Measurements from ENCODE around the gene USP32.
"Not testable (repeated sequence)": the region's sequence is repeated elsewhere in the genome, so short reads cannot be mapped to it uniquely, and the experiment has no call there.

USP32 gene

DNA sequence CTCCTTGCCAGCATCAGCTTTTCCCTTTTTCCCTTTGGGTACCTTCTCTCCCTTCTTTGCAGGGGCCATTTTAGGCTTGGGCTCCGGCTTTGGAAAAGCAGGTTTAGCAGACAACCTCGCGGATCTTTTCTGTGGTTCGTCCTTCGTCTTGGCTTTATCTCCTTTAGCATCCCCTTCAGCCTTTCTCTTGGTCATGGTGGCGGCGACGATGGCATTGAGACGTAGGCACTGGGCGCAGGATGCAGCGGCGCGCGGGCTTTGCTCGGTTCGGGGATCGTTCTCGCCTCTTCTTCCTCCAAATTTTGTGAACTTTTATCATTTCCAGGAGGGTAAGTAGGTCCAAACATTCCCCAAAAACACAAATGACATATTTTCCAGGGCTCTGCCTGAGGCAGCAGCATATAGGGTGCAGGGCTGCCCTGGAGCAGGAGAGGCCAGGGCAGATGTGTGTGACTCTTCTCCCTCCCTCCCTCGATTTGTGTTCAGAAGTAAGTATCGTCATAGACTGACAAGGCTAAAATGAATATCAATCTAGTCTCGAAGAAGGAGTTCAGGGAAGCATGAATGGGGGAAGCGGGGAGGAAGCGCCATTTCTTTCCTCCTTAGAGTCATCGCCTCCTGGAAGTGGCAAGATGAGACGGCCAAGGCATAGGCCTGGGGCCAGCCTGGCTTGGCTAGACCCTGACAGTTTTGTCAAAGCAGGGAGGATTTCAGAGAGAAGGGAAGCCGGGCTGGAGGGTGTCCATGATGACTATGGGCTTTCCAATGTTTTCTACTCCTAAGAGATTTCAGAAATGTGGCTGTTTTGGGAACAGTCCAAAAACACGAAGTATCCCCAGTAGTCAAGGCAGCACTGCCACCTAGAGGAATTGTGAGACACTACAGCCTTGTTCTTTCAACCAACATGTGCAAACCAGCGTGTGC, 43.6 kb upstream of the USP32 start:
- no peaks in the 10 kb centered on the region for H3K27me3 ChIP-seq (ENCODE audit: low read length)
- no peak overlapping the region for H3K4me3 ChIP-seq (ENCODE audit: insufficient read depth, low read length, poor library complexity, severe bottlenecking)
- no peak overlapping the region for H2AFZ ChIP-seq (ENCODE audit: low read depth, low read length, severe bottlenecking)
- H3K9ac ChIP-seq (ENCODE audit: low read length), result no peak overlapping the region
- no peaks in the 10 kb centered on the region for H3K9me2 ChIP-seq (replicated peaks; ENCODE audit: insufficient read depth, low read length)
- no peak overlapping the region for H3K27ac ChIP-seq (ENCODE audit: low read depth, low read length)
- H3K36me3 ChIP-seq (ENCODE audit: low read length), result no peaks in the 10 kb centered on the region
- peaks cover 8% of the 10 kb centered on the region; the same call in 1 of the 2 replicates for H3K9me3 ChIP-seq (ENCODE audit: insufficient read depth, low read length)
- no peaks in the 10 kb centered on the region for H3F3A ChIP-seq (ENCODE audit: insufficient read depth)
- peak; percentile 67 for TF ChIP-seq CTCF (IDR thresholded peaks at IDR 0.05; ENCODE audit: insufficient read depth, low read length, poor library complexity, severe bottlenecking)
- no peak for TF ChIP-seq EZH2phosphoT487 (conservative IDR thresholded peaks at IDR 0.05; ENCODE audit: low read length)
- no peak overlapping the region for H3K4me2 ChIP-seq (ENCODE audit: low read depth, low read length, poor library complexity, severe bottlenecking)
- no peaks in the 10 kb centered on the region for H4K20me1 ChIP-seq (ENCODE audit: low read depth, low read length)
- H3K79me2 ChIP-seq (ENCODE audit: insufficient read depth, low read length), result no peaks in the 10 kb centered on the region

- H3K27me3 ChIP-seq (ENCODE audit: low read length); H3K9me3 ChIP-seq (ENCODE audit: insufficient read depth, low read length); H2AFZ ChIP-seq (ENCODE audit: low read depth, low read length, severe bottlenecking); H3F3A ChIP-seq (ENCODE audit: insufficient read depth); H3K27ac ChIP-seq (ENCODE audit: low read depth, low read length); H3K4me3 ChIP-seq (ENCODE audit: insufficient read depth, low read length, poor library complexity, severe bottlenecking); H3K9me2 ChIP-seq (replicated peaks; ENCODE audit: insufficient read depth, low read length); H3K4me2 ChIP-seq (ENCODE audit: low read depth, low read length, poor library complexity, severe bottlenecking); H3K36me3 ChIP-seq (ENCODE audit: low read length); H4K20me1 ChIP-seq (ENCODE audit: low read depth, low read length); H3K79me2 ChIP-seq (ENCODE audit: insufficient read depth, low read length); H3K9ac ChIP-seq (ENCODE audit: low read length): not testable (repeated sequence)
These were observed 41.4 kb upstream of the USP32 start for GRCh38 chr17:60433021-60433997.

DNA sequence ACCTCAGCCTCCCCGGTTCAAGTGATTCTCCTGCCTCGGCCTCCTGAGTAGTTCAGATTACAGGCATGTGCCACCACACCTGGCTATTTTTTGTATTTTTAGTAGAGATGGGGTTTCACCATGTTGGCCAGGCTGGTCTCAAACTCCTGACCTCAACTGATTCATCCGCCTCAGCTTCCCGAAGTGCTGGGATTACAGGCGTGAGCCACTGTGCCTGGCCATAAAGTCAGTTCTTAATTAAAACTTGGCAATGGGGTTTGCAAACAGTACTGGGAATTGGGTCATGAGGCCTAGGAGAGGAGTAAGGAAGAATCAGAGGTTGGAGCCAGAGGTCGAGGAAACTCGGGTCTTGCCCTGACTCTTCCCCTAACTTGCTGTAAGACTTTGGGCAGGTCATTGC, 38.6 kb upstream of the USP32 start:
- H3K9ac ChIP-seq (ENCODE audit: low read length); H3K36me3 ChIP-seq (ENCODE audit: low read length); H3K4me2 ChIP-seq (ENCODE audit: low read depth, low read length, poor library complexity, severe bottlenecking); H3K4me3 ChIP-seq (ENCODE audit: insufficient read depth, low read length, poor library complexity, severe bottlenecking); H3K9me3 ChIP-seq (ENCODE audit: insufficient read depth, low read length); H3K79me2 ChIP-seq (ENCODE audit: insufficient read depth, low read length); H3F3A ChIP-seq (ENCODE audit: insufficient read depth); H3K27me3 ChIP-seq (ENCODE audit: low read length); H4K20me1 ChIP-seq (ENCODE audit: low read depth, low read length); H3K9me2 ChIP-seq (replicated peaks; ENCODE audit: insufficient read depth, low read length); H2AFZ ChIP-seq (ENCODE audit: low read depth, low read length, severe bottlenecking); H3K27ac ChIP-seq (ENCODE audit: low read depth, low read length): not testable (repeated sequence)

DNA sequence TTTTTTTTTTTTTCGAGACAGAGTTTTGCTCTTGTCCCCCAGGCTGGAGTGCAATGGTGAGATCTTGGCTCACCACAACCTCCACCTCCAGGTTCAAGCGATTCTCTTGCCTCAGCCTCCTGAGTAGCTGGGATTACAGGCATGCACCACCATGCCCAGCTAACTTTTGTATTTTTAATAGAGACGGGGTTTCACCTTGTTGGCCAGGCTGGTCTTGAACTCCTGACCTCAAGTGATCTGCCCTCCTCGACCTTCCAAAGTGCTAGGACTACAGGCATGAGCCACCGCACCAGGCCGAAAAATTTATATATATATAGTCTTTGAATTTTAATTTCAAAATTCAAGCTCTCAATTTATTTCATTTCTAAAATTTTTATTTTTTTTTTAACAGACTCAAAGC, 36.6 kb upstream of the USP32 start:
- not testable (repeated sequence) for H3K79me2 ChIP-seq (ENCODE audit: insufficient read depth, low read length); H4K20me1 ChIP-seq (ENCODE audit: low read depth, low read length); H3F3A ChIP-seq (ENCODE audit: insufficient read depth); H2AFZ ChIP-seq (ENCODE audit: low read depth, low read length, severe bottlenecking); H3K9me3 ChIP-seq (ENCODE audit: insufficient read depth, low read length); H3K27ac ChIP-seq (ENCODE audit: low read depth, low read length); H3K4me3 ChIP-seq (ENCODE audit: insufficient read depth, low read length, poor library complexity, severe bottlenecking); H3K27me3 ChIP-seq (ENCODE audit: low read length); H3K9ac ChIP-seq (ENCODE audit: low read length); H3K36me3 ChIP-seq (ENCODE audit: low read length); H3K9me2 ChIP-seq (replicated peaks; ENCODE audit: insufficient read depth, low read length); H3K4me2 ChIP-seq (ENCODE audit: low read depth, low read length, poor library complexity, severe bottlenecking)

All from SU-DHL-6 (cell line).